Endothelial cell of umbilical vein (primary cell): ENCODE measurements around the gene NCKAP5. TPM values are rescaled to one million over a fixed set of nuclear protein-coding genes. Genes with fewer than 3 reads are reported as not detected.

ENCODE experiments used
- BruUV-seq: library from RNA; stranded (reverse); fragments of 400-500 nt; replicated peaks from 2 replicates; lab custom pipeline; 2021; lab: Mats Ljungman, UMichigan
- CTCF ChIA-PET: fragments of 300-600, 350-600 bp; sonication (Branson Sonifier 250); formaldehyde crosslinking; loops from one replicate; lab custom pipeline; 2021; ENCODE audit warnings: antibody characterized with exemption, inconsistent platforms; lab: Charles Lee
- POLR2A ChIA-PET: fragments of 300-600, 350-600 bp; sonication (Branson Sonifier 250); formaldehyde crosslinking; loops from one replicate; lab custom pipeline; 2021; ENCODE audit warnings: antibody characterized with exemption, inconsistent platforms; lab: Charles Lee
- DNase-seq: peaks from one replicate; pipeline ENCODE4 v3.0.0-alpha.2; 2011; ENCODE audit warnings: low read depth, low spot score
- FAIRE-seq: peaks from 2 replicates; lab custom pipeline; 2011; peaks lifted over from hg19 to GRCh38; lab: Jason Lieb, UNC
- H2AFZ ChIP-seq: 2 replicates; pipeline ENCODE4 v1.6.0; 2012; ENCODE audit warnings: low read depth, low read length, control low read depth, inconsistent platforms
- H3K27ac ChIP-seq: 2 replicates; pipeline ENCODE4 v1.5.1; 2011; ENCODE audit warnings: low read depth, mild to moderate bottlenecking, control low read depth, low read length, moderate library complexity; ENCODE audit not compliant: insufficient read depth
- H3K27me3 ChIP-seq, 2 experiments: 2 replicates each; pipeline versions ENCODE4 v1.6.0 to v1.6.1; 2011; ENCODE audit warnings: low read length in 2 of 2, mixed read lengths in 1 of 2; ENCODE audit not compliant: control insufficient read depth in 2 of 2, insufficient read depth in 2 of 2
- H3K36me3 ChIP-seq, 2 experiments: 2 replicates in 1 of 2; 3 replicates in 1 of 2; pipeline ENCODE4 v1.5.1; 2011; ENCODE audit warnings: low read length in 2 of 2, mild to moderate bottlenecking in 1 of 2, moderate library complexity in 1 of 2; ENCODE audit not compliant: control insufficient read depth in 2 of 2, insufficient read depth in 2 of 2; ENCODE audit errors: extremely low read depth in 1 of 2
- H3K4me1 ChIP-seq: 3 replicates; pipeline ENCODE4 v1.5.1; 2011; ENCODE audit warnings: mild to moderate bottlenecking, low read length; ENCODE audit not compliant: control insufficient read depth, insufficient read depth; ENCODE audit errors: extremely low read depth
- H3K4me2 ChIP-seq: 2 replicates; pipeline ENCODE4 v1.6.1; 2011; ENCODE audit warnings: low read length, control low read depth, mixed read lengths; ENCODE audit not compliant: insufficient read depth
- H3K4me3 ChIP-seq, 3 experiments: fragments of 200-600 bp in 1 of 3; sonication (generic), shearing (Covaris generic) in 1 of 3; replicated peaks in 1 of 3; 2 replicates each; pipeline ENCODE4 v1.5.1; 2011 to 2016; ENCODE audit warnings: control low read depth in 3 of 3, low read length in 3 of 3, mild to moderate bottlenecking in 2 of 3, inconsistent platforms in 1 of 3, low read depth in 1 of 3, moderate library complexity in 1 of 3; ENCODE audit not compliant: insufficient read depth in 1 of 3
- H3K79me2 ChIP-seq: 2 replicates; pipeline ENCODE4 v1.6.0; 2012; ENCODE audit warnings: low read length, inconsistent platforms; ENCODE audit not compliant: control insufficient read depth, insufficient read depth
- H3K9ac ChIP-seq: replicated peaks from 2 replicates; pipeline ENCODE3; 2011; ENCODE audit warnings: low read length, control low read depth; ENCODE audit not compliant: insufficient read depth; ENCODE audit errors: extremely low read depth
- H3K9me1 ChIP-seq: replicated peaks from 3 replicates; pipeline ENCODE4 v1.6.0; 2011; ENCODE audit warnings: mild to moderate bottlenecking, low read length; ENCODE audit not compliant: control insufficient read depth, insufficient read depth; ENCODE audit errors: extremely low read depth
- H3K9me3 ChIP-seq: replicated peaks from 2 replicates; pipeline ENCODE4 v1.5.1; 2012; ENCODE audit warnings: low read length, inconsistent platforms; ENCODE audit not compliant: control insufficient read depth, insufficient read depth
- H4K20me1 ChIP-seq: replicated peaks from 2 replicates; pipeline ENCODE3; 2011; ENCODE audit warnings: mild to moderate bottlenecking, low read length; ENCODE audit not compliant: control insufficient read depth, insufficient read depth; ENCODE audit errors: extremely low read depth
- CTCF ChIP-seq, 2 donors: IDR thresholded peaks; 1 replicate in 1 of 2; 2 replicates in 1 of 2; pipeline ENCODE4 v1.5.1; 2011; ENCODE audit warnings: low read length in 2 of 2, mild to moderate bottlenecking in 2 of 2, moderate library complexity in 2 of 2, control low read depth in 1 of 2, inconsistent platforms in 1 of 2, low read depth in 1 of 2; ENCODE audit not compliant: insufficient read depth in 1 of 2; ENCODE audit errors: extremely low read depth in 1 of 2
- EZH2 ChIP-seq: IDR thresholded peaks from 2 replicates; pipeline ENCODE4 v1.6.1; 2012; ENCODE audit warnings: borderline replicate concordance, low read depth, mild to moderate bottlenecking, moderate library complexity, low read length, inconsistent platforms; ENCODE audit not compliant: severe bottlenecking
- FOS ChIP-seq: IDR thresholded peaks from 2 replicates; pipeline ENCODE4 v1.6.1; 2011; ENCODE audit warnings: mild to moderate bottlenecking, low read length, moderate library complexity, borderline replicate concordance; ENCODE audit not compliant: insufficient read depth
- GATA2 ChIP-seq: IDR thresholded peaks from 2 replicates; pipeline ENCODE4 v1.7.0; 2011; ENCODE audit warnings: low read depth, mild to moderate bottlenecking, moderate library complexity, mixed read lengths, low read length; ENCODE audit not compliant: insufficient read length, insufficient read depth
- JUN ChIP-seq: IDR thresholded peaks from 2 replicates; pipeline ENCODE4 v1.6.1; 2011; ENCODE audit warnings: borderline replicate concordance, low read depth; ENCODE audit not compliant: insufficient read length, insufficient read depth
- MAX ChIP-seq: IDR thresholded peaks from 2 replicates; pipeline ENCODE4 v1.6.1; 2011; ENCODE audit not compliant: insufficient read depth, insufficient read length
- MYC ChIP-seq: IDR thresholded peaks from one replicate; pipeline ENCODE4 v1.6.1; 2011; ENCODE audit warnings: mild to moderate bottlenecking, low read depth, low read length
- POLR2A ChIP-seq: IDR thresholded peaks from 2 replicates; pipeline ENCODE4 v1.6.1; 2012; ENCODE audit warnings: low read depth, mild to moderate bottlenecking, control low read depth, low read length
- POLR2AphosphoS5 ChIP-seq: IDR thresholded peaks from 2 replicates; pipeline ENCODE4 v1.6.1; 2012; ENCODE audit warnings: low read depth, mild to moderate bottlenecking, control low read depth, low read length, moderate library complexity; ENCODE audit not compliant: insufficient read depth
- dilution Hi-C: fragments of 300-500 bp; cut with MboI; formaldehyde crosslinking; loops from one replicate; pipeline ENCODE4 v1.15.0; 2019; ENCODE audit warnings: low sequenced_read_pairs; ENCODE audit not compliant: extremely low pct_ligation_motif_present
- intact Hi-C: fragments of 100-400 bp; cut with micrococcal nuclease; formaldehyde crosslinking; loops from one replicate; pipeline ENCODE4 v1.10.0; 2022
- polyA plus RNA-seq, 4 experiments: library from polyadenylated mRNA; depleted of rRNA in 3 of 4; stranded (reverse) in 3 of 4; unstranded in 1 of 4; fragments of >200 nt; gene quantifications; 2 replicates each; pipeline versions ENCODE4 v1.2.1 to v1.2.3, GENCODE V29; 2011 to 2012; ENCODE audit warnings: missing spikeins in 1 of 4
- total RNA-seq: library from RNA; stranded (reverse); gene quantifications from 2 replicates; pipeline ENCODE4 v1.2.3, GENCODE V29; 2021

Gene NCKAP5
- total and polyA plus RNA-seq, 2 donors (not counting 3 experiments of a cell fraction or from before 2014, with no cell fraction given), result 0.47 to 3.3 TPM

- Histone ChIP-seq H3K79me2 (no peaks in the 10 kb centered on the region), H3K9ac (no peak overlapping the region), H3K9me3 (no peaks in the 10 kb centered on the region), H3K27ac (no peak overlapping the region), H4K20me1 (no peaks in the 10 kb centered on the region), H3K36me3 (no peaks in the 10 kb centered on the region), H3K9me1 (no peaks in the 10 kb centered on the region), H3K4me3 (no peak overlapping the region), H2AFZ (no peak overlapping the region), H3K27me3 (no peaks in the 10 kb centered on the region), H3K4me2 (no peak overlapping the region), H3K4me1 (no peaks in the 10 kb centered on the region)
- ChIA-PET CTCF (no interaction called here), POLR2A (no interaction called here)
- intact Hi-C loops, result no loop called here
- TF ChIP-seq POLR2A, result no peak
- no peak for TF ChIP-seq POLR2AphosphoS5
- TF ChIP-seq GATA2, result no peak
- no peak for TF ChIP-seq MYC
- TF ChIP-seq MAX, result no peak
- no peak for TF ChIP-seq JUN
- TF ChIP-seq FOS, result no peak
- no peak for TF ChIP-seq EZH2
- no peak for TF ChIP-seq CTCF (IDR thresholded peaks at IDR 0.05; ENCODE audit: extremely low read depth in 1 of 2, insufficient read depth in 1 of 2, low read depth in 1 of 2, low read length in 2 of 2)
- no TSS peak for BruUV-seq
- DNase-seq (no peak), FAIRE-seq (no peak)
- dilution Hi-C loops, result no loop called here
Observed at GRCh38 chr2:133476931-133477615, 91.2 kb downstream of the NCKAP5 start.
